Eye (tissue), 1 donor: ENCODE results near the gene GALNT1.
A peak's percentile ranks its signal among the peaks of the same experiment; 100 is the strongest.

Experiments
- DNase-seq: peaks from one replicate; pipeline ENCODE4 v3.0.0-alpha.2; 2015

The GALNT1 gene

GRCh38 chr18:35582899-35583558, 1.5 kb downstream of the GALNT1 start:
- peak; percentile 51 for DNase-seq

DNA sequence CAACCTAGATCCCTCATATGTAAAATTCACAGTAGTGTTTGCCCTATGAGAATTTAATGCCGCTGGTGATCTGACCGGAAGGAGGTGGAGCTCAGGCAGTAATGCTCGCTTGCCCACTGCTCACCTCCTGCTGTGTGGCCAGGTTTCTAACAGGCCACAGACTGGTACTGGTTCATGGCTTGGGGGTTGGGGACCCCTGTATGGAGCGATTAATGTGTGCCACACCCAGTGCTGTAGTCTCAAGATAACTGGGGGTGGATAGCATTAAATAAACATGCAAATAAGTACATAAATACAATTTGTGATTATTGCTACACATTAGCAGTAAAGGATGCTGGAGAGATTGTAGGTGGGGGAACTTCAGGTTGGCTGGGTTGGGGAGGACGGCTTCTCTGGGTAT, 3.2 kb downstream of the GALNT1 start:
- no peak for DNase-seq

DNA sequence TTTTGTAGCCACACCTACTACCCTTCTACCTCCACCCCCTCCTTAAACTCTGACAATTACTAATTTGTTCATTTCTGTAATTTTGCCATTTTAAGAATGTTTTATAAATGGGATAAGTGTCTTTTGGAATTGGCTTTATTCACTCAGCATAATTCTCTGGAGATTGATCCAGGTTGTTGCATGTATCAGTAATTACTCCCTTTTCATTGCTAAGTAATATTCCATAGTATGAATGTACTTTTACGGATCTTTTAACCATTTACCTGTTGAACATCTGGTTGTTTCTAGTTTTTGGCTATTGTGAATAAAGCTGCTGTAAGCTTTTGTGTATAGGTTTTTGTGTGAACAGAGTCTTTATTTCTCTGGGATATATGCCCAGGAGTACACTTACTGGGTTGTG, 4.1 kb downstream of the GALNT1 start:
- DNase-seq, result no peak

- no peak for DNase-seq
Observed at GRCh38 chr18:35588122-35588521, 6.6 kb downstream of the GALNT1 start.

DNA sequence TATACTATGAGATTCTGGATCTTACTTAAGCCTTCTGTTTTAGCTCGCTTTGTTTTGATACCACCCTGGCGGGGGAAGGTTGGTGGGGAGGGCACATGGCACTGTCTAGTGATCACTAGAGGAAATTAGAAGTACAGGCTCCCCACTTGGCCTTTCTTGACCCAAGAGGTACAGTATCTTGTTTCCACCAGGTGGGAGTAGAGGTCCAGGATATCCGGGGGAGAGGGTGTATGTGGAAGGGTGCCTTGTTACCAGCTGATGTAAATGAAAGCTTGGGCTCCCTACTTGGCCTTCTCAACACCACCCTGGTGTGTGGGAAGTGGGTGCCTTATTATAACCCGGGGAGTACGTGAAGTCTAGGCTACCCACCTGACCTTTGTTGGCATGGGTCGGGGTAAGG, 7.5 kb downstream of the GALNT1 start:
- no peak for DNase-seq

GRCh38 chr18:35589546-35589945, 8.0 kb downstream of the GALNT1 start:
- no peak for DNase-seq

DNA sequence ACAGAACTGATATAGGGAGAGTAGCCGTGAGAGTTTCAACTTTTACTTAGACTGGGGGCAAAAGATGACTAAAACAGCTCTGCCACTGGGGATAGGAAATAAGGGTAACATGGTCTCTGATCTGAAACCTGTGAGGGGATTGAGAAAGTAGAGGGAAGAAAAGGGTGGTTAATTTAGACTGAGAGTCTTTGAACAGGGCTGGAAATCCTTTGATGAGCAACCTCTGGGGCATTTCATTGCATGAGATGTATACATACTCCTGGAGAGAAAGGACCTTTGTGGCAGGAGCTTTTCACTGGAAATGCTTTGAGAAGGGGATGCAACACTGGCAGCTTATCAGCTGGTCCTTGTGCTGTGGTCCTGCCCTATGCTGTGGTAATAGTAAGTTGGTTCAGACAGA, 9.4 kb downstream of the GALNT1 start:
- no peak for DNase-seq

DNA sequence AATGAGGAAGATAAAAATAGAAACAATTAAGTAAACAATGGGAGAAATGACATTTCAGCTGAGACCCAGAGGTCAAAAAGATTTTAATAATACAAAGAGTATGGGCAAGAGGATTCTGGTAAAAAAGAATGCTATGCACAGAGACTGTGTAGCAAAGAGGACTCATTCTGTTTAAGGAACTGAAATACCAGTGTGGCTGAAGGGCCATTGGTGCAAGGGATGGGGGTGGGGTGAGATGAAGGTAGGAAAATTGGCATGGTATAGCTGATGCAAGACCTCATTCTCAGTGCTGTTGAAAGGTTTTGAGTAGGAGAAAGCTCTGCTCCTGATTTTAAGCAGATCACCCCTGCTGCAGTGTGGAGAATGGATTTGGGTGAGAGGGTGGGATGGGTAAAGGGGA, 10.8 kb downstream of the GALNT1 start:
- no peak for DNase-seq

DNA sequence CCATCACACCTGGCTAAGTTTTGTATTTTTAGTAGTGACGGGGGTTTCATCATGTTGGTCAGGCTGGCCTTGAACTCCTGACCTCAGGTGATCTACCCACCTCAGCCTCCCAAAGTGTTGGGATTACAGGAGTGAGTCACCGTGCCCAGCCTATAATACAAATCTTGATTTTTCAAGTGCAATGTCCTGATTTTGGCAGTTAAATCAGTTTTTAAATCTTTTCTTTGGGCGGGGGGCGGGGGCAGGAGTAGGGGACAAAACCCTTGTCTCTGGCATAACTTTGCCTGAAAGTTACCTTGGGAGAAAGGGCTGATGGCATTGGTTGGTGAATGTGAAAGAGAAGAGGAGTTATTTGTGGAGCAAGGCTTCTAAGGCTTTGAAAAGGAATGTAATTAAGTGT, 12.3 kb downstream of the GALNT1 start:
- DNase-seq, result no peak

GRCh38 chr18:35597758-35598157, 16.2 kb downstream of the GALNT1 start:
- no peak for DNase-seq

- DNase-seq, result peak; percentile 22
Observed at GRCh38 chr18:35602193-35602820, 20.8 kb downstream of the GALNT1 start.

- DNase-seq, result no peak
Observed at GRCh38 chr18:35603008-35603407, 21.5 kb downstream of the GALNT1 start.

- no peak for DNase-seq
Observed at GRCh38 chr18:35603528-35603927, 22.0 kb downstream of the GALNT1 start.

- DNase-seq, result no peak
Observed at GRCh38 chr18:35604369-35604768, 22.8 kb downstream of the GALNT1 start.

GRCh38 chr18:35605686-35606417, 24.3 kb downstream of the GALNT1 start:
- DNase-seq, result no peak

DNA sequence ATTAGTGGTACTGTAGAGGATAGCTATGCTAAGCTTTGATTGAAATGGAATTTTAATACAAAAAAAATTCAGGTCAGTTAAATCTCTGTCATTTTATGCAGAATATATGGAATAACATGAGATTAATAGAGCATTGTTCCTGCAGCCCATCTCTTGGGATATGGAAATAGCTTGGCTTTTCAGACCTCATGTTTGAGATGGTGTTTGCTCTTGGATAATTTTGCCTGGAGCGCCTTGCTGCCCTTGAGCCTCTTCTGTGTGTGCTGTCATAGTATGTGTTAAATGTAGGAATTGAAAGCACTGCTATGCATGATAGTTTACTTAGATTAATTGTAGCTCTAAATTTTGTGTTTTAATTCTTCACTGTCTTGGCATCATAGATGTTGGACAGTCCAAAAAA, 27.7 kb downstream of the GALNT1 start:
- DNase-seq, result no peak

DNA sequence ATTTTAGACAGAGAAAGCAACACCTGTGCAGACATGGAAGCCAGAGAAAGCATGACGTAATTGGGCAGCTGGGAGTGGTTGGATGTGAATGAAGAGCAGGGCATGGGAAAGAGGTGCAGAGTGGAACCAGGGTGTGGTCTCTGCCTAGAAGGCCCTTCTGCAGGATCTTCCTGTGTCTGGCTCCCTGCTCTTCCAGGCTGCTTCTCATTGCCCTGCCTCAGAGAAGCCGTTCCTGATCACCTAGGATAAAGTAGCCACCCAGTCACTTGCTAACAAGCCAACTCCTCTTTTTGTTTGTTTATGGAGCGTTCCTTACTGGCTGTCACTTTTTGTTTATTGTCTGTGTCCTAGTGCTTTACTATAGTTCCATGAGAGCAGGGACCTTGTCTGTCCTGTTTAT, 28.5 kb downstream of the GALNT1 start:
- no peak for DNase-seq

DNA sequence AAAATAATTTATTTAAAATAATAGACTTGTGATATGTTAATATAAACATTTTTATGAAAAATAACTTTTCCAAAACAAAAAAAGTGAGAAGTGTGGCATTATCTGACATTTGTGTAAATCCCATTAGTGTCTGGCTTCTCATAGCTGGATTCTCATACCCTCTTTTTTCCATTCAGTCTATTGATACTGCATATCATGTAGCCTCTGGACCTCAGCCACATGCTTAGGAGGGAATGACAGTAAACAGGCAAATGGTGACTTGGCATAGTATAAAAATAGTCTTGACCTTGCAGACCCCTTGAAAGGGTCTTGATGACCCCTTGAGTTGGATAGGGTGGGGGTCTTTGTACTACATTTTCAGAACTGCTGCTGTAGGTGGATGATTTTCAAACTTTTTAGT, 29.2 kb downstream of the GALNT1 start:
- DNase-seq, result no peak

- DNase-seq, result no peak
Observed at GRCh38 chr18:35611518-35611917, 30.0 kb downstream of the GALNT1 start.

- no peak for DNase-seq
Observed at GRCh38 chr18:35616074-35616473, 34.5 kb downstream of the GALNT1 start.

- DNase-seq, result no peak
Observed at GRCh38 chr18:35616664-35617423, 35.3 kb downstream of the GALNT1 start.

DNA sequence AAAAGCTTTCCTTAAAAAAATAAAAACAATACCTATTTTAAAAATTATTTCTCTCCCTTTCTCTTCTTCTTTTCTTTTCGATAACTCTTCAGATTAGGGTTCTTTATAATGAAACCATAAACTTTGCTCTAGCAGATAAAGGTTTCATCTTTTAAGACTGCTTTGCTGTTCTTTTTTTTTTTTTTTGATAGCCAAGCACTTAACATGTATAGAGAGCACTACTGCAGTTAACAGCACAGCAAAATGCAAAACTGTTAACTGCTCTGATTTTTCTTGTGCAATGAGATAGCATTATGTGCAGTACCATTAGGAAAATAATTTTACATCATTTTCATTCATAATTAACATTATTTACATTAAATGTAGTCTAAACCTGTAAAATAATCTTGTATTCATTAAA, 36.3 kb downstream of the GALNT1 start:
- no peak for DNase-seq

DNA sequence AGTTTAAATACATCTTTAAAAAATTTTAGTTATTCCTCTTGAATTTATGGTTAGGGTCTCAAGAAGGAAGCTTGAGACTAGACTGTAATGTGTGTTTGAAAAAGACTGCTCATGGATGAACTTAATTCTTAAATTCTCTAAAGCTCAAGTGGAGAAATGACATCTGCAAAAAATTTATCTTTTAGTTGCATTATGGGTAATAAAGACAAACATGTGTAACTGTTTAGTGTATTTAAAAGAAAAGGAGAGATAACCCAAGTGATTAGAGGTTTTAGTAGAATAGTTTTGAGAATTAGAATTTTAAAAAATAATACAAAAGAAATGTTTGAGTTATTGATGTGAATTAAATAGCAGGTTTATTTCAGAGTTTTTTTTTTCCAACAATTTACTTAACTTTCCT, 36.7 kb downstream of the GALNT1 start:
- no peak for DNase-seq

- DNase-seq, result no peak
Observed at GRCh38 chr18:35618696-35619095, 37.2 kb downstream of the GALNT1 start.
